Bronchial epithelial cell (primary cell): ENCODE measurements around the gene AKAP6. TPM values are rescaled to one million over a fixed set of nuclear protein-coding genes. Genes with fewer than 3 reads are reported as not detected.

ENCODE experiments used
- DNase-seq: peaks from one replicate; pipeline ENCODE4 v3.0.0-alpha.2; 2010; ENCODE audit warnings: low read depth
- FAIRE-seq: peaks from 2 replicates; lab custom pipeline; 2011; peaks lifted over from hg19 to GRCh38; lab: Jason Lieb, UNC
- H3K27me3 ChIP-seq: 2 replicates; pipeline ENCODE4 v1.5.1; 2011; ENCODE audit warnings: low read length; ENCODE audit not compliant: control insufficient read depth, insufficient read depth
- H3K36me3 ChIP-seq: 2 replicates; pipeline ENCODE4 v1.5.1; 2011; ENCODE audit warnings: low read length; ENCODE audit not compliant: control insufficient read depth, insufficient read depth
- H3K4me3 ChIP-seq: 2 replicates; pipeline ENCODE4 v1.5.1; 2011; ENCODE audit warnings: mild to moderate bottlenecking, low read depth, low read length, control low read depth
- CTCF ChIP-seq: IDR thresholded peaks from 2 replicates; pipeline ENCODE4 v1.5.1; 2011; ENCODE audit warnings: mild to moderate bottlenecking, moderate library complexity, low read length, control low read depth, inconsistent platforms; ENCODE audit not compliant: insufficient read depth, severe bottlenecking
- total RNA-seq: library from RNA; depleted of rRNA; stranded (reverse); fragments of >200 nt; gene quantifications from 2 replicates; pipeline ENCODE4 v1.2.1, GENCODE V29; 2014

The AKAP6 gene, protein sequence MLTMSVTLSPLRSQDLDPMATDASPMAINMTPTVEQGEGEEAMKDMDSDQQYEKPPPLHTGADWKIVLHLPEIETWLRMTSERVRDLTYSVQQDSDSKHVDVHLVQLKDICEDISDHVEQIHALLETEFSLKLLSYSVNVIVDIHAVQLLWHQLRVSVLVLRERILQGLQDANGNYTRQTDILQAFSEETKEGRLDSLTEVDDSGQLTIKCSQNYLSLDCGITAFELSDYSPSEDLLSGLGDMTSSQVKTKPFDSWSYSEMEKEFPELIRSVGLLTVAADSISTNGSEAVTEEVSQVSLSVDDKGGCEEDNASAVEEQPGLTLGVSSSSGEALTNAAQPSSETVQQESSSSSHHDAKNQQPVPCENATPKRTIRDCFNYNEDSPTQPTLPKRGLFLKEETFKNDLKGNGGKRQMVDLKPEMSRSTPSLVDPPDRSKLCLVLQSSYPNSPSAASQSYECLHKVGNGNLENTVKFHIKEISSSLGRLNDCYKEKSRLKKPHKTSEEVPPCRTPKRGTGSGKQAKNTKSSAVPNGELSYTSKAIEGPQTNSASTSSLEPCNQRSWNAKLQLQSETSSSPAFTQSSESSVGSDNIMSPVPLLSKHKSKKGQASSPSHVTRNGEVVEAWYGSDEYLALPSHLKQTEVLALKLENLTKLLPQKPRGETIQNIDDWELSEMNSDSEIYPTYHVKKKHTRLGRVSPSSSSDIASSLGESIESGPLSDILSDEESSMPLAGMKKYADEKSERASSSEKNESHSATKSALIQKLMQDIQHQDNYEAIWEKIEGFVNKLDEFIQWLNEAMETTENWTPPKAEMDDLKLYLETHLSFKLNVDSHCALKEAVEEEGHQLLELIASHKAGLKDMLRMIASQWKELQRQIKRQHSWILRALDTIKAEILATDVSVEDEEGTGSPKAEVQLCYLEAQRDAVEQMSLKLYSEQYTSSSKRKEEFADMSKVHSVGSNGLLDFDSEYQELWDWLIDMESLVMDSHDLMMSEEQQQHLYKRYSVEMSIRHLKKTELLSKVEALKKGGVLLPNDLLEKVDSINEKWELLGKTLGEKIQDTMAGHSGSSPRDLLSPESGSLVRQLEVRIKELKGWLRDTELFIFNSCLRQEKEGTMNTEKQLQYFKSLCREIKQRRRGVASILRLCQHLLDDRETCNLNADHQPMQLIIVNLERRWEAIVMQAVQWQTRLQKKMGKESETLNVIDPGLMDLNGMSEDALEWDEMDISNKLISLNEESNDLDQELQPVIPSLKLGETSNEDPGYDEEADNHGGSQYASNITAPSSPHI (N-terminal part only)
- total RNA-seq = 4.2 and 10.6 TPM in 2 replicates

DNA sequence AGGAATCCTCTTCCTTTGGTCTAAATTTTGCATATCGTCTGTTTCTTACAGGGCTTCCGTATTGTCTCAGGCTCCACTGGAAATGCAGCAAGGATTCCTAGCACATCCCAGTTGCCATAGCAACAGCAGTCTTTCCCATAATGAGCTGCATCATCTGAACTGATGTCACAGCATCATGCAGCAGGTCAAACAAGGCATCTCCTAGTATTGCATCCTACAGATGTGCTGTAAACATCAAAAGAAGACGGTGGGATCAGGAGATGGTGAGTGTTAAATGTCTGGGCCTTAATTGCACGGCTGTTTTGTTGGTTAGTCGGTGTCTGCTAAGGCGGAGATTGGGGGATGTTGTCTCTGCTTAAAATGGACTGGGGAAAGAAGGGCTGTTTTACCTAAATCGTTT is at the start of gene AKAP6:
Gene AKAP6, plus strand, starts transcription at position 153 of the 400 bp plus-strand sequence. CDS start 104,196 bp downstream, outside the sequence.
- no peak for FAIRE-seq
- no peaks in the 10 kb centered on the region for H3K27me3 ChIP-seq
- no peak for TF ChIP-seq CTCF

DNA sequence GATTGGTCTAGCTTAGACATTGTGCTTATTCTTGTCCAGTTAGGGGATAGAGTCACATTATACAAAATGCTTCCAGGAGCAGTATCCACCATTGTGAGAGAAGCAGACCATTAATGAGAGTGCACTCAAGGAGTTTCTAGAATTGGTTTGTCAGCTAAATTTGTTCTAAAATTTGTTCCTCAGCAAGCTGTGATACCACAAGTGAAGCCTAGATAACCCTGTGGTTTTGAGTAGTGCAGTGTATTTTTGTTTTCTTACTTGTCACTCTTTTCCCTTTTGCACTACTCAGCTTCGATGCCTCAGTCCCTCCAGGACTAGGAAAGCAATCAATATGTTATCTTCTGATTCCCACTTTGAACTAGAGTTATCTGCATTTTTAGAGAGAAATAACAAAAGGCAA is 42.5 kb upstream of the AKAP6 start:
- no peak for TF ChIP-seq CTCF
- no peaks in the 10 kb centered on the region for H3K36me3 ChIP-seq
- no peak for FAIRE-seq
- no peak overlapping the region for H3K4me3 ChIP-seq
- H3K27me3 ChIP-seq = no peaks in the 10 kb centered on the region
- DNase-seq = no peak

More for the DNA sequence above, at the start of gene AKAP6:
- DNase-seq = no peak
- H3K36me3 ChIP-seq = no peaks in the 10 kb centered on the region
- no peak within 1 kb of the TSS for H3K4me3 ChIP-seq

DNA sequence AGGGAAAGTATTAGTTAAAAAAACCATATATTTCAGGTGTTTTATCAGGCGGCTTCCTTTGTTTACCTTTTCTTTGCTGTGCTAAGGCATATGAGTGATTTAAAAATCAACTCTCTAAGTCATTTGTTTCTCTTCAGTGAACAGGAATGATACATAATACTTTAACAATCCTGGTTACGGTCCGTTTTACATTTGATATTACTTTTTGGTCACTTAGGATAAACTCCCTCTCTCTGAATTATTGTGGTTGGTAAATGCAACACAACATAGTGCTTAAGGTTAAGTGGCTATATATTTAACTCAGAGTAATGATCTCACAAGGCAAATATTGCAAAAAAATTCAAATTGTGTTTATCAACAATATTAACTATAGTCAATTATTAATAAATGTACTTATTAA is 32.7 kb upstream of the AKAP6 start:
- no peak for DNase-seq
- FAIRE-seq = no peak

GRCh38 chr14:32298346-32298745 is 30.8 kb upstream of the AKAP6 start:
- FAIRE-seq (no peak), DNase-seq (no peak)
- no peaks in the 10 kb centered on the region for H3K36me3 ChIP-seq
- no peak for TF ChIP-seq CTCF
- H3K27me3 ChIP-seq = no peaks in the 10 kb centered on the region
- no peak overlapping the region for H3K4me3 ChIP-seq

More for the DNA sequence above, 32.7 kb upstream of the AKAP6 start:
- TF ChIP-seq CTCF = no peak
- Histone ChIP-seq H3K27me3 (no peaks in the 10 kb centered on the region), H3K36me3 (no peaks in the 10 kb centered on the region), H3K4me3 (no peak overlapping the region)

GRCh38 chr14:32300136-32300535 is 29.0 kb upstream of the AKAP6 start:
- H3K36me3 ChIP-seq = no peaks in the 10 kb centered on the region
- FAIRE-seq (no peak), DNase-seq (no peak)
- no peak overlapping the region for H3K4me3 ChIP-seq
- TF ChIP-seq CTCF = no peak
- H3K27me3 ChIP-seq = no peaks in the 10 kb centered on the region
